Mesenchymal stem cell (in vitro differentiated cells and primary cell): ENCODE results near the gene PCDHA7.
A peak's percentile ranks its signal among the peaks of the same experiment; 100 is the strongest.
"Not testable (repeated sequence)": the region's sequence is repeated elsewhere in the genome, so short reads cannot be mapped to it uniquely, and the experiment has no call there.

Experiments used
- DNase-seq: peaks from one replicate; pipeline ENCODE4 v3.0.0-alpha.2; 2013
- H2AFZ ChIP-seq: one replicate; pipeline ENCODE4 v1.6.1; 2013; ENCODE audit warnings: low read depth, mild to moderate bottlenecking, control low read depth, inconsistent platforms, low read length, moderate library complexity
- H2AK5ac ChIP-seq: 2 replicates; pipeline ENCODE4 v1.6.1; 2013; ENCODE audit warnings: low read length, moderate library complexity, mild to moderate bottlenecking, inconsistent platforms; ENCODE audit not compliant: severe bottlenecking
- H2BK120ac ChIP-seq: one replicate; pipeline ENCODE4 v1.6.1; 2013; ENCODE audit warnings: low read depth, mild to moderate bottlenecking, inconsistent platforms, low read length, moderate library complexity
- H2BK12ac ChIP-seq, 2 experiments: one replicate each; pipeline ENCODE4 v1.6.1; 2013; ENCODE audit warnings: inconsistent platforms in 2 of 2, low read length in 2 of 2, mild to moderate bottlenecking in 2 of 2, moderate library complexity in 2 of 2, control low read depth in 1 of 2
- H2BK15ac ChIP-seq: one replicate; pipeline ENCODE4 v1.6.1; 2013; ENCODE audit warnings: mild to moderate bottlenecking, low read depth, inconsistent platforms; ENCODE audit not compliant: poor library complexity, severe bottlenecking
- H2BK5ac ChIP-seq: 2 replicates; pipeline ENCODE4 v1.6.1; 2013; ENCODE audit warnings: low read depth, mild to moderate bottlenecking, low read length, control low read depth, inconsistent platforms; ENCODE audit not compliant: poor library complexity, severe bottlenecking
- H3K14ac ChIP-seq, 2 experiments: one replicate each; pipeline ENCODE4 v1.6.1; 2013; ENCODE audit warnings: inconsistent platforms in 2 of 2, low read length in 2 of 2, control low read depth in 1 of 2, mild to moderate bottlenecking in 1 of 2, moderate library complexity in 1 of 2
- H3K18ac ChIP-seq, 2 experiments: one replicate each; pipeline ENCODE4 v1.6.1; 2013; ENCODE audit warnings: inconsistent platforms in 2 of 2, low read length in 2 of 2, control low read depth in 1 of 2, low read depth in 1 of 2, mild to moderate bottlenecking in 1 of 2
- H3K23ac ChIP-seq, 2 experiments: one replicate each; pipeline ENCODE4 v1.6.1; 2013; ENCODE audit warnings: inconsistent platforms in 2 of 2, low read length in 2 of 2, mild to moderate bottlenecking in 2 of 2, moderate library complexity in 2 of 2, control low read depth in 1 of 2
- H3K27ac ChIP-seq: 2 replicates; pipeline ENCODE4 v1.5.1; 2013; ENCODE audit warnings: mild to moderate bottlenecking, moderate library complexity, low read length, control low read depth, inconsistent platforms; ENCODE audit not compliant: poor library complexity, severe bottlenecking
- H3K27me3 ChIP-seq, 2 experiments: 2 replicates each; pipeline versions ENCODE4 v1.6.1 to v1.7.0; 2013; ENCODE audit warnings: low read length in 2 of 2, mild to moderate bottlenecking in 2 of 2, moderate library complexity in 2 of 2, control low read depth in 1 of 2, inconsistent platforms in 1 of 2; ENCODE audit not compliant: control insufficient read depth in 1 of 2, insufficient read depth in 1 of 2
- H3K36me3 ChIP-seq, 2 experiments: 2 replicates each; pipeline versions ENCODE4 v1.6.1 to v1.7.0; 2013; ENCODE audit warnings: low read length in 2 of 2, control low read depth in 1 of 2, inconsistent platforms in 1 of 2, low read depth in 1 of 2, mild to moderate bottlenecking in 1 of 2; ENCODE audit not compliant: insufficient read depth in 2 of 2, control insufficient read depth in 1 of 2
- H3K4ac ChIP-seq, 2 experiments: one replicate each; pipeline ENCODE4 v1.6.1; 2013; ENCODE audit warnings: inconsistent platforms in 2 of 2, low read length in 2 of 2, mild to moderate bottlenecking in 2 of 2, moderate library complexity in 2 of 2, control low read depth in 1 of 2, low read depth in 1 of 2
- H3K4me1 ChIP-seq: 2 replicates; pipeline ENCODE4 v1.6.1; 2013; ENCODE audit warnings: low read depth, low read length, control low read depth; ENCODE audit not compliant: control insufficient read depth, insufficient read depth
- H3K4me2 ChIP-seq: 2 replicates; pipeline ENCODE4 v1.6.1; 2013; ENCODE audit warnings: low read length, mild to moderate bottlenecking, inconsistent platforms; ENCODE audit not compliant: poor library complexity, severe bottlenecking
- H3K4me3 ChIP-seq, 2 experiments: 2 replicates each; pipeline versions ENCODE4 v1.5.1 to v1.7.0; 2013; ENCODE audit warnings: low read length in 2 of 2, mild to moderate bottlenecking in 2 of 2, control low read depth in 1 of 2, low read depth in 1 of 2; ENCODE audit not compliant: insufficient read depth in 1 of 2
- H3K79me1 ChIP-seq: replicated peaks from 2 replicates; pipeline ENCODE4 v1.6.1; 2013; ENCODE audit warnings: mild to moderate bottlenecking, control low read depth, low read length, inconsistent platforms; ENCODE audit not compliant: poor library complexity, severe bottlenecking
- H3K9ac ChIP-seq: 2 replicates; pipeline ENCODE4 v1.7.0; 2013; ENCODE audit warnings: mild to moderate bottlenecking, low read length, moderate library complexity
- H3K9me3 ChIP-seq: 2 replicates; pipeline ENCODE4 v1.7.0; 2013; ENCODE audit warnings: mild to moderate bottlenecking, low read length; ENCODE audit not compliant: control insufficient read depth
- H4K8ac ChIP-seq: one replicate; pipeline ENCODE4 v1.6.1; 2013; ENCODE audit warnings: inconsistent platforms, mild to moderate bottlenecking, low read length, moderate library complexity
- H4K91ac ChIP-seq: one replicate; pipeline ENCODE4 v1.6.1; 2013; ENCODE audit warnings: mild to moderate bottlenecking, low read length, inconsistent platforms
- WGBS: methylation state at CpG from one replicate; pipeline ENCODE4 v1.1.7; 2013; ENCODE audit warnings: mixed read lengths; 5-methylcytosine and 5-hydroxymethylcytosine counted together

Gene PCDHA7

DNA sequence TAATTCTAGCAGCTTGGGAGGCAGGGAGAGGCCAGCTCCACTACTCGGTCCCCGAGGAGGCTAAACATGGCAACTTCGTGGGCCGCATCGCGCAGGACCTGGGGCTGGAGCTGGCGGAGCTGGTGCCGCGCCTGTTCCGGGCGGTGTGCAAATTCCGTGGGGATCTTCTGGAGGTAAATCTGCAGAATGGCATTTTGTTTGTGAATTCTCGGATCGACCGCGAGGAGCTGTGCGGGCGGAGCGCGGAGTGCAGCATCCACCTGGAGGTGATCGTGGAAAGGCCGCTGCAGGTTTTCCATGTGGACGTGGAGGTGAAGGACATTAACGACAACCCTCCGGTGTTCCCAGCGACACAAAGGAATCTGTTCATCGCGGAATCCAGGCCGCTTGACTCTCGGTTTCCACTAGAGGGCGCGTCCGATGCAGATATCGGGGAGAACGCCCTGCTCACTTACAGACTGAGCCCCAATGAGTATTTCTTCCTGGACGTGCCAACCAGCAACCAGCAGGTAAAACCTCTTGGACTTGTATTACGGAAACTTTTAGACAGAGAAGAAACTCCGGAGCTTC, 455 bp downstream of the PCDHA7 start:
- not testable (repeated sequence) for H3K9ac ChIP-seq, DNase-seq, H4K8ac ChIP-seq, H2BK12ac ChIP-seq, H2AK5ac ChIP-seq, H2BK5ac ChIP-seq, H3K23ac ChIP-seq, H3K4ac ChIP-seq, H4K91ac ChIP-seq, H2AFZ ChIP-seq, H3K27ac ChIP-seq, H3K14ac ChIP-seq, H2BK15ac ChIP-seq, H3K18ac ChIP-seq, H3K4me2 ChIP-seq, H3K79me1 ChIP-seq, H3K27me3 ChIP-seq, H3K4me1 ChIP-seq, H2BK120ac ChIP-seq
- Histone ChIP-seq H3K36me3 (peaks cover 0 to 21% of the 10 kb centered on the region in 2 experiments), H3K4me3 (peak overlapping the region in 1 of 2 experiments; percentile 53), H3K9me3 (peaks cover 45% of the 10 kb centered on the region)
- 98% methylated on average over 22 of the region's 38 CpGs for WGBS

DNA sequence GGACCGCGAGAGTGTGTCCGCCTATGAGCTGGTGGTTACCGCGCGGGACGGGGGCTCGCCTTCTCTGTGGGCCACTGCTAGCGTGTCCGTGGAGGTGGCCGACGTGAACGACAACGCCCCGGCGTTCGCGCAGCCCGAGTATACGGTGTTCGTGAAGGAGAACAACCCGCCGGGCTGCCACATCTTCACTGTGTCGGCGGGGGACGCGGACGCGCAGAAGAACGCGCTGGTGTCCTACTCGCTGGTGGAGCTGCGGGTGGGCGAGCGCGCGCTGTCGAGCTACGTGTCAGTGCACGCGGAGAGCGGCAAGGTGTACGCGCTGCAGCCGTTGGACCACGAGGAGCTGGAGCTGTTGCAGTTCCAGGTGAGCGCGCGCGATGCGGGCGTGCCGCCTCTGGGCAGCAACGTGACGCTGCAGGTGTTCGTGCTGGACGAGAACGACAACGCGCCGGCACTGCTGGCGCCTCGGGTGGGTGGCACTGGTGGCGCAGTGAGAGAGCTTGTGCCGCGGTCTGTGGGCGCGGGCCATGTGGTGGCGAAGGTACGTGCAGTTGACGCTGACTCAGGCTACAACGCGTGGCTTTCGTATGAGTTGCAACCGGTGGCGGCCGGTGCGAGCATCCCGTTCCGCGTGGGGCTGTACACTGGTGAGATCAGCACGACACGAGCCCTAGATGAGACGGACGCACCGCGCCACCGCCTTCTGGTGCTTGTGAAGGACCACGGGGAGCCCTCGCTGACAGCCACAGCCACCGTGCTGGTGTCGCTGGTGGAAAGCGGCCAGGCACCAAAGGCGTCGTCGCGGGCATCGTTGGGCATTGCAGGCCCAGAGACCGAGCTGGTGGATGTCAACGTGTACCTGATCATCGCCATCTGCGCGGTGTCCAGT, 1.8 kb downstream of the PCDHA7 start:
- no peak overlapping the region for H3K4me3 ChIP-seq
- peaks cover 46% of the 10 kb centered on the region for H3K9me3 ChIP-seq
- no peak overlapping the region for H2BK120ac ChIP-seq
- H3K9ac ChIP-seq = no peak overlapping the region
- H2AK5ac ChIP-seq = no peak overlapping the region
- no peak overlapping the region for H2BK5ac ChIP-seq
- no peak overlapping the region for H2AFZ ChIP-seq
- DNase-seq = no peak
- no peak overlapping the region for H3K18ac ChIP-seq
- H2BK12ac ChIP-seq = no peak overlapping the region
- H3K27me3 ChIP-seq = no peaks in the 10 kb centered on the region
- no peak overlapping the region for H2BK15ac ChIP-seq
- H3K23ac ChIP-seq = no peak overlapping the region
- H3K36me3 ChIP-seq = peaks cover 0 to 13% of the 10 kb centered on the region in 2 experiments
- no peak overlapping the region for H3K4ac ChIP-seq
- no peak overlapping the region for H3K14ac ChIP-seq
- no peak overlapping the region for H4K91ac ChIP-seq
- WGBS = 98% methylated on average over 103 of the region's 103 CpGs
- no peaks in the 10 kb centered on the region for H3K4me1 ChIP-seq
- H4K8ac ChIP-seq = no peak overlapping the region
- no peak overlapping the region for H3K27ac ChIP-seq
- peaks cover 3% of the 10 kb centered on the region for H3K79me1 ChIP-seq
- no peak overlapping the region for H3K4me2 ChIP-seq

DNA sequence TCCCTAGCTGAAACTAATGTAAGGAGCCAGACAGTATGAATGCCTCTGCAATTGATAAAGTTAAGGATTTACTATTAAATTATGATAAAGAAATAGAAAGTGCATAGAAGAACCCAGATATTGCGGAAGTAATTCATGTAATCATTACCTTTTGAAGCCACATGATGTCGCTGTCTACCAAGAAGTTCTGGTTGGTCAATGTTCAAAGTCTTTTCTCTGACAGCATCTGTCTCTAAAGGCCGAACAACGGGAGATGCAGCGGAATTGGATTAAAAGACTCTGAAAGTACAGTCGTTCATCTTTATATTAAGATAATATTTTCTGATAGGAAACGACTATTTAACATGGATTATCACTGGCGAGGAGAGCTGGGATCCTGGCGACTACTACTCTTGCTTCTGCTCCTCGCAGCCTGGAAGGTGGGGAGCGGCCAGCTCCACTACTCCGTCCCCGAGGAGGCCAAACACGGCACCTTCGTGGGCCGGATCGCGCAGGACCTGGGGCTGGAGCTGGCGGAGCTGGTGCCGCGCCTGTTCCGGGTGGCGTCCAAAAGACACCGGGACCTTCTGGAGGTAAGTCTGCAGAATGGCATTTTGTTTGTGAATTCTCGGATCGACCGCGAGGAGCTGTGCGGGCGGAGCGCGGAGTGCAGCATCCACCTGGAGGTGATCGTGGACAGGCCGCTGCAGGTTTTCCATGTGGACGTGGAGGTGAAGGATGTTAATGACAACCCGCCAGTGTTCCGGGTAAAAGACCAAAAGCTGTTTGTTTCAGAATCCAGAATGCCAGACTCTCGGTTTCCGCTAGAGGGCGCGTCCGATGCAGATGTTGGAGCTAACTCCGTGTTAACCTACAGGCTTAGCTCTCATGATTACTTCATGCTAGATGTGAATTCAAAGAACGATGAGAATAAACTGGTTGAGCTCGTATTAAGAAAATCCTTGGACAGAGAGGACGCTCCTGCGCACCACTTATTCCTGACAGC, 7.2 kb downstream of the PCDHA7 start, which contains the start of gene PCDHA8:
Gene PCDHA8, plus strand, starts transcription at position 210 of the 985 bp plus-strand sequence. Its CDS starts 135 bp downstream, at position 345.
- no peaks in the 10 kb centered on the region for H3K27me3 ChIP-seq
- H3K9me3 ChIP-seq = peaks cover 39% of the 10 kb centered on the region
- no peak within 1 kb of the TSS for H2BK120ac ChIP-seq
- no peak within 1 kb of the TSS for H4K91ac ChIP-seq
- H2BK12ac ChIP-seq = no peak within 1 kb of the TSS
- no peaks in the 10 kb centered on the region for H3K79me1 ChIP-seq
- WGBS = 69% methylated on average over 45 of the region's 47 CpGs
- H3K18ac ChIP-seq = no peak within 1 kb of the TSS
- no peak within 1 kb of the TSS for H3K14ac ChIP-seq
- H3K4me3 ChIP-seq = peak within 1 kb of the TSS in 1 of 2 experiments; percentile 36
- no peak within 1 kb of the TSS for H4K8ac ChIP-seq
- H3K4me2 ChIP-seq = peak within 1 kb of the TSS; percentile 55
- no peak within 1 kb of the TSS for H3K4ac ChIP-seq
- peak; percentile 55 for DNase-seq
- H3K27ac ChIP-seq = no peak within 1 kb of the TSS
- no peak within 1 kb of the TSS for H2AK5ac ChIP-seq
- H2BK15ac ChIP-seq = no peak within 1 kb of the TSS
- H3K23ac ChIP-seq = no peak within 1 kb of the TSS
- H2AFZ ChIP-seq = no peak within 1 kb of the TSS
- H2BK5ac ChIP-seq = no peak within 1 kb of the TSS
- no peaks in the 10 kb centered on the region for H3K4me1 ChIP-seq
- peaks cover 0 to 14% of the 10 kb centered on the region in 2 experiments for H3K36me3 ChIP-seq
- no peak within 1 kb of the TSS for H3K9ac ChIP-seq
